Activated CD8-positive, alpha-beta T cell treated with anti-CD3 and anti-CD28 coated beads, Interleukin-2, amount 10 ng/mL, durations not matched to agents 7 days and 5 days (primary cell): ENCODE data around the gene ANXA8. TPM values are rescaled to one million over a fixed set of nuclear protein-coding genes. Genes with fewer than 3 reads are reported as not detected.
A peak's percentile ranks its signal among the peaks of the same experiment; 100 is the strongest.
"Not testable (repeated sequence)": the region's sequence is repeated elsewhere in the genome, so short reads cannot be mapped to it uniquely, and the experiment has no call there.

Experiments
- ATAC-seq: fragments of 150-1000 bp; cut with Tn5 transposase; one replicate; pipeline ENCODE4 v1.10.0; 2021; ENCODE audit warnings: moderate library complexity
- CTCF ChIA-PET: fragments of 350-600 bp; sonication (Branson Sonifier 250); formaldehyde crosslinking; loops from one replicate; lab custom pipeline; 2021; ENCODE audit warnings: antibody characterized with exemption; lab: Charles Lee
- POLR2A ChIA-PET: fragments of 350-600 bp; sonication (Branson Sonifier 250); formaldehyde crosslinking; loops from one replicate; lab custom pipeline; 2021; ENCODE audit warnings: antibody characterized with exemption; lab: Charles Lee
- DNase-seq: peaks from one replicate; pipeline ENCODE4 v3.0.0-alpha.2; 2020
- H3K27ac Mint-ChIP-seq: one replicate; pipeline ENCODE4 v1.8.0; 2021; ENCODE audit warnings: mild to moderate bottlenecking, mixed read lengths
- H3K27me3 Mint-ChIP-seq: one replicate; pipeline ENCODE4 v1.8.0; 2021; ENCODE audit warnings: low read depth, mixed read lengths
- H3K36me3 Mint-ChIP-seq: one replicate; pipeline ENCODE4 v1.8.0; 2021; ENCODE audit warnings: low read depth, mixed read lengths
- H3K4me1 Mint-ChIP-seq: one replicate; pipeline ENCODE4 v1.8.0; 2021; ENCODE audit warnings: low read depth, mixed read lengths
- H3K4me3 Mint-ChIP-seq: one replicate; pipeline ENCODE4 v1.8.0; 2021; ENCODE audit warnings: mild to moderate bottlenecking, mixed read lengths
- H3K9me3 Mint-ChIP-seq: one replicate; pipeline ENCODE4 v1.8.0; 2022; ENCODE audit warnings: mixed read lengths; ENCODE audit not compliant: insufficient read depth
- total RNA-seq, 2 experiments: library from RNA; stranded (reverse); gene quantifications; one replicate each; pipeline ENCODE4 v1.2.3, GENCODE V29; 2021

ANXA8 gene
- total RNA-seq, 2 experiments from 2014 or later: not detected

DNA sequence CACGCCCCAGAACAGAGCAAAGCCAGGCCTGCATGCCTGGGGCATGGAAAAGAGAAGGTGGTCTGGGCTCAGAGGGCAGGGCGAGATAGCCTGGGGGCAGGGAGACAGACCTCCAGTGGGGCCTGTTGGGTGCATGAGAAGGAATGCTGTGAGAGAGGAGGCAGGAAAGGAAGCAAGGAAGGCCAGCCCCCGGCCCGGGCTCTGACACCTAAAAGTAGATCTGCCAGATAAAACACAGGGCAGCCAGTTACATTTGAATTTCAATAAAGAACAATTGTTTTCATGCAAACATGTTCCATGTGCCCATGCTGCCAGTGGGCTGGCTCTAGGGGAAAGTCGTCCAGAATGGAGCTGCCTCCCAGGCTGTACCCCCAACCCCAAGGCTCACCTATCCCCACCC lies 5.8 kb downstream of the ANXA8 start:
- CTCF ChIA-PET, H3K36me3 Mint-ChIP-seq, H3K27ac Mint-ChIP-seq, H3K9me3 Mint-ChIP-seq, DNase-seq, H3K27me3 Mint-ChIP-seq, ATAC-seq, POLR2A ChIA-PET, H3K4me1 Mint-ChIP-seq, H3K4me3 Mint-ChIP-seq: not testable (repeated sequence)

DNA sequence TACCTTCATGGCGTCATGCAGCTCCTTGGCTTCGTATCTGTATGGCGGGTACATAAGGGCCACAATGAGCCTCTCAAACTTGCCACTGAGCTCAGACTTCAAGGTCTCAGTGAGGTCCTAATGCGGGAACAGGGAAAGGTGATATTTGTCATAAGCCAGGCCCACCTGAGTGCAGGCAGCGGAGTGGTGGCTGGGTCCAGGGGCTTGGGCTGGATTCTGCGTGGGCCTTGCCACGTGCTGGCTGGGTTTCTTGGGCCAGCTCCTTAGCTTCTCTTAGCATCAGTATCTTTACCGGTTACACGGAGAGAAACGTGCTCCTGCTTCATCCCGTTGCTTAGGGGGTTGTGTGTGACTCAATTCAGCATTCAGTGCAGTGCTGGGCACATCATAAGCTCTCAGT lies 6.8 kb downstream of the ANXA8 start:
- ATAC-seq, H3K36me3 Mint-ChIP-seq, CTCF ChIA-PET, H3K4me3 Mint-ChIP-seq, H3K9me3 Mint-ChIP-seq, H3K27ac Mint-ChIP-seq, DNase-seq, POLR2A ChIA-PET, H3K27me3 Mint-ChIP-seq, H3K4me1 Mint-ChIP-seq: not testable (repeated sequence)

DNA sequence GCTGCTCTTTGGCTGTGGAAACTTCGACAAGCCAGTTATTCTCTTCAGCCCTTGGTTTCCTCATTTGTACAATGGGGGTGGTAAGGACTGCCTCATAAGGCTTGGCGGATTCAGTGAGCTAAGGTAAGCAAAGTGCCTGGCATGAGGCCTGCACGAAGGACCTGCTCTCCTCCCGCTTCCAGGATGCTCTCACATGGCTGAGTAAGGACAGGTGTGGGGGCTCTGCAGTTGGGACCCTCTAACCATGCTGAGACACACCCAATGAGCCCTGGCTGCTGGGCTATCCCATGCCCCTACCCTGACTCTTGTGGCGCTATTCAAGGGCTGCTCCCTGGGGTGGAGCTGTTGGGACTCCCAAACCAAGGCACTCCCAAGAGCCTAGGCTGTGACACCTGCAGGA lies 8.8 kb downstream of the ANXA8 start:
- H3K36me3 Mint-ChIP-seq, ATAC-seq, DNase-seq, POLR2A ChIA-PET, H3K9me3 Mint-ChIP-seq, H3K27me3 Mint-ChIP-seq, CTCF ChIA-PET, H3K27ac Mint-ChIP-seq, H3K4me1 Mint-ChIP-seq, H3K4me3 Mint-ChIP-seq: not testable (repeated sequence)

DNA sequence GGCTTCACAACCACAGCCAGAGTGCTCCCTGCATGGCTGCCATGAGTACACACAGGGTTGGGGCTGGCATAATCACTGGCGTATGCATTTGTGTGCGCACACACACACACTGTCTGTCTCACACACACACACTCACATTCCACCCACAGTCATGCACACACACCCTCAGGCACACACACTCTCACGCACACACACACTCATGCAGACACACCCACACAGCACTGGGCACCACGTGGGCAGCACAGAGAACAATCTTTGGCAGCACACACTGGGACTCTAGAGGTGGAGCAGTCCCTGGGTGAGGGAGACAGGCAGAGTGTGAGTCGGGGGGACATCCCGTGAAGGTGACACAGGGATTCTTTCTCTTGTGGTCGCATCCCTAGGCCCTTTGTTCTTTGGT lies 10.4 kb downstream of the ANXA8 start:
- H3K36me3 Mint-ChIP-seq, H3K4me3 Mint-ChIP-seq, H3K4me1 Mint-ChIP-seq, DNase-seq, CTCF ChIA-PET, POLR2A ChIA-PET, ATAC-seq, H3K9me3 Mint-ChIP-seq, H3K27me3 Mint-ChIP-seq, H3K27ac Mint-ChIP-seq: not testable (repeated sequence)

DNA sequence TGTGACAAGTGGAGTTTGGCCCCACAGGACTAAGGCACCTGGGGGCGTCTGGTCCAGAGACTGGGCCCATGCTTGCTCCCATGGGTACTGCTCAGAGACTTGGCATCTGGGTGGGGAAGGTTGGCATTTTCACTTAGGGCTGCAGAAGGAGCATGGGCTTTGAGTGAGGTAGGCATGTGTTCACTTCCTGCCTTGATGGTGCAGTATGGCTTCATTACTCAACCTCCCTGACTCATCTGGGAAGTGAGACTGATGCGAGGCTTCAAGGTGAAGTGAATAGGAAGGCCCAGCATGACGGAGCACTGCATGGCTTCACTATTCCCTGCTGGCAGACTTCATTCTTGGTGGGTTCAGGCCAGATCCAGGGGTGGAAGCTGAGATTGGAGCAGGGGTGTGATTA lies 11.3 kb downstream of the ANXA8 start:
- H3K27ac Mint-ChIP-seq, ATAC-seq, H3K4me3 Mint-ChIP-seq, H3K4me1 Mint-ChIP-seq, H3K9me3 Mint-ChIP-seq, DNase-seq, POLR2A ChIA-PET, CTCF ChIA-PET, H3K36me3 Mint-ChIP-seq, H3K27me3 Mint-ChIP-seq: not testable (repeated sequence)

DNA sequence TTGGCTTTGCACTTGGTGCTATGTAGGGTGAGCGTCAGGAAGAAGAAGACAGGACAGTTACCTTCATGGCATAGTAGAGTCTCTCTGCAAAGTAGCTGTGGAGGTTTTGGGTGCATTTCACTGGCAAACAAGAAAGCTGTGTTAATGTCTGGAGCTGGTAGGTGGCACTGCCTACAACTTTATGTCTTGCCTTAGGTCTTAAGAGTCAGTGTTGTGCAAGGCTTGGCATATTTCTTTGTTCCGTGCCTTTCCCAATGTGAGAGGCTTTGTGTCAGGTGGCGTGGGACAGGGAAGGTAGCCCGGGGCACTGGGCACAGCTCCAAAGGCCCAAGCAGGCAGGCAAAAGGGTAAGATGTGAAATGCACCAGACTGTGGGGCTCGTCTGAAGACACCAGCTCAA lies 11.8 kb downstream of the ANXA8 start:
- H3K4me1 Mint-ChIP-seq, H3K27ac Mint-ChIP-seq, H3K27me3 Mint-ChIP-seq, H3K4me3 Mint-ChIP-seq, H3K9me3 Mint-ChIP-seq, ATAC-seq, DNase-seq, POLR2A ChIA-PET, CTCF ChIA-PET, H3K36me3 Mint-ChIP-seq: not testable (repeated sequence)

DNA sequence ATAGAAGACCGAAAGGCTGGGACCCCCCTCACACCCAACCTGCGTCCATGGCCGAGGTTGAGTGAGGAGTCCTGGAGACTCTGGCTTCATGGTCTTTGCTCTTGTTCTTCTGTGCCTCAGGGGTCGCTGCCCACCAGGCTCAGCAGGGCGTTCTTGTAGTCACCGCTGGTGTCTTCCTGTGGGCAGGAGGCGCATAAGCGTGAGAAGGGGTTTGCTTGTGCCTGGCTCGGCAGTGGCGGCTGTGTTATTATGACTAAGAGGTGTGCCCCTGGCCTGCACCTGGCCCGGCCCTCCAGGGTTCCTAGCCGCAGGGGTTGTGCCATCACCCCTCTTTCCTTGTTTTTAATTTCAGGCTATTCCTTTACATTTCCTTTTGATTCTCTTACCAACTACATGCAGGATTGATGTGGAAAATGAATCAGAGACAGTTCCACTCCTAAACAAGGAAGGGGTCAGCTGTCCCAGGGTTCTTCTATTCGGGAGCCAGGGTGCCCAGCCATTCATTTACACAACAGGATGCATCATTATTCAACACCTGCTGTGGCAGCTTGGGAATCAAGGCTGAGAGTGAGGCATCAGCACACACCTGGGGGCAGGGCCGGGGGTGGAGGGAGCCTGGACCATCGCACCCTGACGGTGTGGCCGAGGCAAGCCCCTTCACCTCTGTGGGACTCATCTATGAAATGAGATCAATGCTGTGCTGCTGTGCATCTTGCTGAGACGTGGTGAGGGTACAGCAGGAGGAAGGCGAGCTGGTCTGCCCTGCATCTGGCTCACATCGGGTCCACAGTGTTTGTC lies 15.0 kb downstream of the ANXA8 start:
- CTCF ChIA-PET, POLR2A ChIA-PET, H3K27me3 Mint-ChIP-seq, H3K36me3 Mint-ChIP-seq, H3K4me3 Mint-ChIP-seq, ATAC-seq, H3K27ac Mint-ChIP-seq, DNase-seq, H3K9me3 Mint-ChIP-seq, H3K4me1 Mint-ChIP-seq: not testable (repeated sequence)

DNA sequence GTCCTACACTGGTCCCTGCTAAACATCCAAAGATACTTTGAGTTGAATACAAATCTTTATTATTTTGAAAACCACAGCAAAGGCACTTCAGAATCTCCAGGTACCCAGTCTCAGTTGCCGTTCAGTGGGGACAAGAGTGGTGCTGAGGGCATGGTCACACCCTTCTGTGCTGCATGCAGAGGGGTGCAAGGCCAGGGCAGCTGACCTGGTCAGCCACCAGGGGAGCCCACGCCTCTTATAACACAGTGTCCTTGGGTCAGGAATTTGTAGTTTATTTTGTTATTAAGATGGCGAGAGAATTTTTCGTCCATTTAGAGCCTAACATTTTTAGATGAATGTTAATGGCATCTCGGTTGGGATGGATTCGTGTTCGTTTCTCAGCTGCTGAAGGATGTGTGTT lies 16.0 kb downstream of the ANXA8 start:
- ATAC-seq, H3K36me3 Mint-ChIP-seq, H3K9me3 Mint-ChIP-seq, H3K4me3 Mint-ChIP-seq, H3K27ac Mint-ChIP-seq, H3K27me3 Mint-ChIP-seq, DNase-seq, POLR2A ChIA-PET, H3K4me1 Mint-ChIP-seq, CTCF ChIA-PET: not testable (repeated sequence)

DNA sequence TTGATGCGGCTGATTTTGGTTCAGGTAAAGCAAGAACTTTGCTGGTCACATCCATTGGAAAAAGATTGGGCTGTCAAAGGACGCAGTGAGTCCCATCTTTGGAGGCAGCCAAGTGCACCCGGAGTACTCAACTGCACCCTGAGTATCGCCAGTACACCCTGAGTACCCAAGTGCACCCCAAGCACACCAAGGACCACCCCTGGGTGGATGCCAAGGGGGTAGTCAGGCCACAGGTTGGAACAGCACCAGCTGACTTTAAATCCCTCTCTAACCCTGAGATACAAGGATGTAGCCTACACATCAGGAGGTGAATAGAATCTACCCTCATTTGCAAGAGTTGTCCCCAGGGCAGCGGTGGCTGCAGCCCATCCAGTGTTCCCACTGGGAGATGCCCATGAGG lies 16.5 kb downstream of the ANXA8 start:
- H3K9me3 Mint-ChIP-seq, ATAC-seq, DNase-seq, H3K27me3 Mint-ChIP-seq, H3K4me3 Mint-ChIP-seq, H3K36me3 Mint-ChIP-seq, H3K4me1 Mint-ChIP-seq, POLR2A ChIA-PET, CTCF ChIA-PET, H3K27ac Mint-ChIP-seq: not testable (repeated sequence)

DNA sequence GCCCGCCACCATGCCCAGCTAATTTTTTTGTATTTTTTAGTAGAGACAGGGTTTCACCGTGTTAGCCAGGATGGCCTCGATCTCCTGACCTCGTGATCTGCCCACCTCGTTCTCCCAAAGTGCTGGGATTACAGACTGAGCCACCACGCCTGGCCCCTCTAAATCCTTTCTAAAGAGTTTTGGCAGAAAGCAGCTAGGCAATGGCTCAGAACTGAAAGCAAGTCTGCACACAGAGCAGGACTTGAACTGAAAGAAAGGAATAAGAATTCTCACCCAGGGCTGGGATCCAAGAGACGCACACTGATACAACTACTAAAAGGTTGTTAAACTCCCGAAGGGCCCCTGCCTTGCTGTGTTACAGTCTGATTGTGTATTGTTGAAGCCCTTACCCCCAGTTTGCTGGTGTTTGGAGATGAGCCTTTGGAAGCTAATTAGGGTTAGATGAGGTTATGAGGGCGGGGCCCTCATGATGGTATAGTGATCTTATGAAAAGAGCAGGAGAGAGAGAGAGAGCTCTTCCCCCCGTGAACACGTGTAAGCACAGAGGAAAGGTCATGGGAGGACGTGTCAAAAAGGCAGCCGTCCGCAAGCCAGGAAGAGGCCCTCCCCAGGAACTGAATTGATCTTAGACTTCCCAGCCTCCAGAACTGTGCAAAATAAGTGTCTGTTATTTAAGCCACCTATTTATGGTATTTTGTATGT lies 18.5 kb downstream of the ANXA8 start:
- H3K27ac Mint-ChIP-seq, POLR2A ChIA-PET, CTCF ChIA-PET, H3K4me1 Mint-ChIP-seq, DNase-seq, H3K4me3 Mint-ChIP-seq, H3K9me3 Mint-ChIP-seq, H3K36me3 Mint-ChIP-seq, H3K27me3 Mint-ChIP-seq, ATAC-seq: not testable (repeated sequence)

DNA sequence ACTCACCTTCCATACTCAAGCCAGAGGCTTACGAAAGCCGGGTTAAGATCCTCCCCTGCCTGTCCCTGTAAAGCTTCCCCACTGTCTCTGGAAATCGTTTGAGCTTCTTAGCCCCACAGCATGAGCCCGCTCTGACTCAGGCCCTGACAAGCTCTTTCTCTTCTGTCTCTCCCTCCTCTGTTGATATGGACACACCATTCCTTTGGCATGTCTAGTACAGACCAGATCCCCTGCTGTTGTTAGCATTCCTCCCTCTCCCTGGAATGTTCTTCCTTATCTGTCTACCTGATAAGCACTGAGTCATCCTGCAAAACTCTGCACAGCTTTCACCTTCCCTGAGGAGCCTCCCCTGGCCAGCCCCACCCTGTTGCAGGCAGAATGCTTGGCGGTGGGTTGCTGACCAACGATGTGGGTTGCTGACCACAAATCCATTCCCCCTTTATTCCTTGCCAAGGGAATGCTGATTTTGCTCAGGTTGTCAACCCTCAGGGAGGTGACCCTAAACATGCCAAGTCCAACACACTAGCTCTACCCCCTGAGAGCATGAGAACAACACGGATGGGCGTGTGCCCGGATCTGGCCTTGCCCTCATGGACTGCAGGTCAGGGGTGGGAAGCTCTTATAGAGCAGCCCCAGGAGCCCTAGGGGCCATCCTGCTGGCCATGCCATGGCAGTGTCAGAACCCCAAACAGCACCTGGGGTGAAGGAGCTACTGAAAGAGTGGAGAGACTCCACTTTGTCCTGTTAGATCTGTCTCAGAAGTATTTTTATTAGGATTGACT lies 21.1 kb downstream of the ANXA8 start:
- CTCF ChIA-PET, POLR2A ChIA-PET, H3K27ac Mint-ChIP-seq: not testable (repeated sequence)

DNA sequence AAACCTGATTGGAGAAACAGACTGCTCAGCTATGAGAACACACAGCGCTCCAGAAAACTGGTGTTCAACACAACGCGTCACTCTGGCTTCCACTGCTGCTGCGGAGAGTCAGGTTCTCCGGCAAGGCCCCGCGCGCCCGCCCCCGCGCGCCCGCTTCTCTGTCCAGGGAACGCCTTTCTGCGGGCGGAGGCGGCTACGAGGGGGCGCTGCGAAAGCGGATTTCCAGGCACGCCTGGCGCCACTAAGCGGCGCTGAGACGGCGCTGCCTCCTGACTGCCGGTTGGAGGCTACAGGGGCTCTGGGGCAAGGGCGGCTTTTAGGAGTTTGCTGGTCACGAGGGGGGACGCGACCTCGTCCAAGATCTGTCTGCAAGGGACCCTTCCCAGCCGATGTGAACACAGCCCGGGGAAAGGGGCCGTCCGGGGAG lies 22.6 kb downstream of the ANXA8 start:
- H3K9me3 Mint-ChIP-seq, H3K27me3 Mint-ChIP-seq, H3K4me3 Mint-ChIP-seq, H3K27ac Mint-ChIP-seq, CTCF ChIA-PET, DNase-seq, H3K36me3 Mint-ChIP-seq, H3K4me1 Mint-ChIP-seq, POLR2A ChIA-PET: not testable (repeated sequence)
- ATAC-seq: peak; percentile 85

More for the DNA sequence above, 21.1 kb downstream of the ANXA8 start:
- H3K27me3 Mint-ChIP-seq, H3K4me3 Mint-ChIP-seq, ATAC-seq, H3K9me3 Mint-ChIP-seq, DNase-seq, H3K4me1 Mint-ChIP-seq, H3K36me3 Mint-ChIP-seq: not testable (repeated sequence)
